ENCODE data around the gene PLOD1.

GRCh38 chr1:11944358-11944931 lies 9.9 kb downstream of the PLOD1 start:
- TF ChIP-seq CTCF (IDR thresholded peaks at IDR 0.05; ENCODE audit: low read length): no peak
- TF ChIP-seq EZH2 (IDR thresholded peaks at IDR 0.05; ENCODE audit: borderline replicate concordance, low read length): no peak
